MCF 10A (cell line): Measurements from ENCODE around the gene IGFALS. TPM values are rescaled to one million over a fixed set of nuclear protein-coding genes. Genes with fewer than 3 reads are reported as not detected.
A peak's percentile ranks its signal among the peaks of the same experiment; 100 is the strongest.

Experiments used
- BruUV-seq: library from RNA; stranded (reverse); fragments of 400-500 nt; replicated peaks from 2 replicates; lab custom pipeline; 2021; lab: Mats Ljungman, UMichigan
- CTCF ChIA-PET: fragments of 300-600 bp; sonication (Branson Sonifier 250); formaldehyde crosslinking; extraction: SDS; loops from one replicate; lab custom pipeline; 2021; ENCODE audit warnings: antibody characterized with exemption, inconsistent platforms; lab: Yijun Ruan, JAX
- POLR2A ChIA-PET: fragments of 300-600, 350-650 bp; sonication (Branson Sonifier 250); formaldehyde crosslinking; extraction: SDS; loops from one replicate; lab custom pipeline; 2020; ENCODE audit warnings: antibody characterized with exemption, inconsistent platforms; lab: Yijun Ruan, JAX
- DNase-seq: peaks from one replicate; pipeline ENCODE4 v3.0.0-alpha.2; 2018; ENCODE audit not compliant: unreplicated experiment
- H3K27ac Mint-ChIP-seq: one replicate; pipeline ENCODE4 v1.8.0; 2022; ENCODE audit warnings: mild to moderate bottlenecking, low read depth, mixed read lengths; ENCODE audit not compliant: unreplicated experiment
- H3K27me3 Mint-ChIP-seq: one replicate; pipeline ENCODE4 v1.8.0; 2022; ENCODE audit warnings: mixed read lengths; ENCODE audit not compliant: insufficient read depth, unreplicated experiment
- H3K36me3 Mint-ChIP-seq: one replicate; pipeline ENCODE4 v1.8.0; 2022; ENCODE audit warnings: mild to moderate bottlenecking, moderate library complexity, mixed read lengths; ENCODE audit not compliant: insufficient read depth, unreplicated experiment
- H3K4me1 Mint-ChIP-seq: one replicate; pipeline ENCODE4 v1.8.0; 2022; ENCODE audit warnings: mixed read lengths; ENCODE audit not compliant: insufficient read depth, unreplicated experiment
- H3K4me3 Mint-ChIP-seq: one replicate; pipeline ENCODE4 v1.8.0; 2022; ENCODE audit warnings: mild to moderate bottlenecking, moderate library complexity, mixed read lengths; ENCODE audit not compliant: unreplicated experiment
- H3K9me3 Mint-ChIP-seq: one replicate; pipeline ENCODE4 v1.8.0; 2022; ENCODE audit warnings: mixed read lengths; ENCODE audit not compliant: unreplicated experiment
- intact Hi-C: fragments of 100-400 bp; cut with micrococcal nuclease; formaldehyde crosslinking; loops from 2 replicates; pipeline ENCODE4 v1.14.1; 2022
- total RNA-seq: library from RNA; stranded (reverse); gene quantifications from 2 replicates; pipeline ENCODE4 v1.2.3, GENCODE V29; 2022
- TF ChIP-seq, protein P1 (sequence below): fragments of 200-600 bp; IDR thresholded peaks from one replicate; pipeline ENCODE4 v1.8.0; 2022; ENCODE audit warnings: antibody characterized with exemption, mild to moderate bottlenecking; ENCODE audit not compliant: unreplicated experiment

IGFALS gene
- total RNA-seq, 1 experiment from 2014 or later, result not detected

DNA sequence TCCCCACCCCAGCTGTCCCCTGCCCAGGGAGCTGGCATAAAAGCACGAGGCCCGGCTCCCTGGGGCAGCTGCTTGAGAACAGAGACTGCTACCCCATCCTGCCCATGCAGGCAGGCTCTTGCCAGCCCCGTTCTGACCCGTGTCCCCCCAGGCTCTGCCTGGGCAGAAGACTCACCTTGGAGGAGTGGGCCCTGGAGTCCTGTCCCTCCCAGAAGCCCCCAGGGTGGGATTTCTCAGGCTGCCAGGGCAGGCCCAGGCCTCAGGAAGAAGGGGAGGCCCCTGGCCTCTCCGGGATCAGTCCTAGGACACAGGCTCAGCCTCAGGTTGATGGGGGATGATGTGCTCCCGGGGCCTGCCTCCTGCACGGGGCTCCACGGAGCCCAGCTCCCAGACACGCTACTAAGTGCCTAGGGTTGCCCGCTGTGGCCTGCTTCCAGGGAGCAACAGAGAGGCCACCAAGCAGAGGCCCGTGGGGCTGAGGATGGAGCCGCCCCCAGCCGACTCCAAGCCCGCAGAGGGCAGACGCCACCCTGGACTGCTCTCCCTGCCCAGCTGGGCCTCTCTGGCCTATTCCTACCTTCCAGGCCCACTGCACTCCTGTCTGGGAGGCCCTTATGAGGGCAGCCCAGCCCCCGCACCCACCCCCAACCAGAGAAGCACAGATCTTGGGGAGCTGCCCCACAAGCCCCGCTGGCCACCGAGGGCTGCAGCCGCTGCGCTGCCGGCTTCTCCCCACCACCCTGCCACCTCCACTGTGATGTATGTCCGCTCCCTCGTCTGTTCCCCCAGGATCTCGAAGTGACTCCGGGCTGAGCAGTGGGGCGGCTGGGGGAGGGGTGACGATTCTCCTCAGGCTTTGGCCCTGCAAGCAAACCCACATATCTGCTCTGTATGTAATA is 23.9 kb downstream of the IGFALS start:
- ChIA-PET CTCF (interaction anchor here (0.6 to 1.0 kb wide), 2 partner anchors 24 to 62 kb away, joined by 3 to 4 read pairs; no protein-coding TSS in a partner anchor), POLR2A (interaction anchor here (0.7 to 7.7 kb wide), 11 partner anchors 12 to 190 kb away, joined by 3 to 137 read pairs (median 18); partner anchors contain the start of genes JPT2, MAPK8IP3, NDUFB10 and NUBP2)
- Mint-ChIP-seq H3K27me3 (no peaks in the 10 kb centered on the region), H3K9me3 (no peaks in the 10 kb centered on the region), H3K4me3 (peak overlapping the region; percentile 80), H3K36me3 (peaks cover 68% of the 10 kb centered on the region), H3K4me1 (peaks cover 7% of the 10 kb centered on the region), H3K27ac (peak overlapping the region; percentile 66)
- TF ChIP-seq, protein P1, sequence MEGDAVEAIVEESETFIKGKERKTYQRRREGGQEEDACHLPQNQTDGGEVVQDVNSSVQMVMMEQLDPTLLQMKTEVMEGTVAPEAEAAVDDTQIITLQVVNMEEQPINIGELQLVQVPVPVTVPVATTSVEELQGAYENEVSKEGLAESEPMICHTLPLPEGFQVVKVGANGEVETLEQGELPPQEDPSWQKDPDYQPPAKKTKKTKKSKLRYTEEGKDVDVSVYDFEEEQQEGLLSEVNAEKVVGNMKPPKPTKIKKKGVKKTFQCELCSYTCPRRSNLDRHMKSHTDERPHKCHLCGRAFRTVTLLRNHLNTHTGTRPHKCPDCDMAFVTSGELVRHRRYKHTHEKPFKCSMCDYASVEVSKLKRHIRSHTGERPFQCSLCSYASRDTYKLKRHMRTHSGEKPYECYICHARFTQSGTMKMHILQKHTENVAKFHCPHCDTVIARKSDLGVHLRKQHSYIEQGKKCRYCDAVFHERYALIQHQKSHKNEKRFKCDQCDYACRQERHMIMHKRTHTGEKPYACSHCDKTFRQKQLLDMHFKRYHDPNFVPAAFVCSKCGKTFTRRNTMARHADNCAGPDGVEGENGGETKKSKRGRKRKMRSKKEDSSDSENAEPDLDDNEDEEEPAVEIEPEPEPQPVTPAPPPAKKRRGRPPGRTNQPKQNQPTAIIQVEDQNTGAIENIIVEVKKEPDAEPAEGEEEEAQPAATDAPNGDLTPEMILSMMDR, result no peak
- no TSS peak for BruUV-seq
- intact Hi-C loops, result loop anchor here (2.0 kb wide), 1 partner anchor 25 kb away; no protein-coding TSS in a partner anchor
- DNase-seq, result no peak

DNA sequence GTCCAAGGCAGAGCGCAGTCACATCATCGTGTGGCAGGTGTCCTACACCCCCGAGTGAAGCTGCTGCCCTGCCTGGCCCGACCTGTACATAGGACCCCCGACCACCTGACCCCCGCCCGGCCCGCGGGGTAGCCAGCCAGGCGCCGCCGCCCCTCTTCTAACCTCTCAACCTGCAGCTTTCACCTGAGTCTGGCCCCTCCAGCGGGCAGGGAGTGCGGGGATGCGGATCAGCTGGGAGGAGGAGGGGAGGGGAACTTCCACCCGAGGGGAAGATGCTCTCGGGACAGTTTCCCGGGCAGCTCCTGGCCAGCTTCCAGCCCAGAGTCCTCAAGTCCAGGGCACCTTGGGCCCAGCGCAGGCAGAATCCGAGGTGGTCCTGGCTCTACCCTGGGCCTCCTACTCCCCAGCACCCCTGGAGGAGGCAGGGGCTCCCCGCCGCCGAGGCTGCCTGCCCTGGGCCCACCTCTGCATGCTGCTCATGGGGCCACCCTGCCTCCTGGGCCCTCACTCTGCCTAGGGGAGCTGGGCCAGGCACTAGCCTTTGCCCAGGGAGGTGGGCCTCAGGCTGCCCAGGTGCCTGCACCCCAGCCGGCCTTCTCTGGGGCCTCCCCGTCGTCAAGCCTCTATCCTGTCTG is 24.6 kb downstream of the IGFALS start:
- H3K27me3 Mint-ChIP-seq, result no peaks in the 10 kb centered on the region
- CTCF ChIA-PET, result interaction anchor here (0.6 kb wide), 1 partner anchor 61 kb away, joined by 3 read pairs; no protein-coding TSS in a partner anchor
- no peak overlapping the region for H3K4me3 Mint-ChIP-seq
- peaks cover 7% of the 10 kb centered on the region for H3K4me1 Mint-ChIP-seq
- POLR2A ChIA-PET, result interaction anchor here (0.6 to 7.7 kb wide), 6 partner anchors 13 to 348 kb away, joined by 3 to 137 read pairs (median 15); partner anchors contain the start of genes MAPK8IP3, NUBP2, SPSB3 and UQCC4
- no peak overlapping the region for H3K27ac Mint-ChIP-seq
- DNase-seq, result no peak
- H3K9me3 Mint-ChIP-seq, result no peaks in the 10 kb centered on the region
- BruUV-seq, result no TSS peak
- TF ChIP-seq, protein P1, result no peak
- peaks cover 74% of the 10 kb centered on the region for H3K36me3 Mint-ChIP-seq
- intact Hi-C loops, result no loop called here

DNA sequence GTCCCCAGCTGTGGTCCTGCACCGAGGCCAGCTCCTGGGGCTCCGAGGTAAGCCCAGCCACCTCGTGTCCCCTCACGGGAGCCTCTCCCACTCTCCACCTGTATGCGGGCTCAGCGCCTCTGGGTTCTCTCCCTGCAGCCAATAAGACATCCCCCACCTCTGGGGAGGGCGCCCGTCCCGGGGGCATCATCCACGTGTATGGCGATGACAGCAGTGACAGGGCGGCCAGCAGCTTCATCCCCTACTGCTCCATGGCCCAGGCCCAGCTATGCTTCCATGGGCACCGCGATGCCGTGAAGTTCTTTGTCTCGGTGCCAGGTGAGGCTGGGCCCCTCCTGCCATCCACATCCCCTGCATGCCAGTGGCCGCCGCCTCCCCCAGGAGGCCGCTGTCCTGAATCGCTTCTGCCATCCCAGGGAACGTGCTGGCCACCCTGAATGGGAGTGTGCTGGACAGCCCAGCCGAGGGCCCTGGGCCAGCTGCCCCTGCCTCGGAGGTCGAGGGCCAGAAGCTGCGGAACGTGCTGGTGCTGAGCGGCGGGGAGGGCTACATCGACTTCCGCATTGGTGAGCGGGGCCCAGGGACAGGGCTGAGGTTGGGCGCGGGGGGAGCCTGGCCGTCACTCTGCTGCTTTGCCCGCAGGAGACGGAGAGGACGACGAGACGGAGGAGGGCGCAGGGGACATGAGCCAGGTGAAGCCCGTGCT is 25.3 kb downstream of the IGFALS start:
- H3K27ac Mint-ChIP-seq, result no peak overlapping the region
- peaks cover 77% of the 10 kb centered on the region for H3K36me3 Mint-ChIP-seq
- no peak overlapping the region for H3K4me3 Mint-ChIP-seq
- no peaks in the 10 kb centered on the region for H3K27me3 Mint-ChIP-seq
- peaks cover 7% of the 10 kb centered on the region for H3K4me1 Mint-ChIP-seq
- TF ChIP-seq, protein P1, result no peak
- ChIA-PET CTCF (interaction anchor here (0.9 kb wide), 1 partner anchor 13 kb away, joined by 3 read pairs; no protein-coding TSS in a partner anchor), POLR2A (interaction anchor here (0.6 to 7.7 kb wide), 4 partner anchors 13 to 348 kb away, joined by 3 to 137 read pairs (median 30); partner anchors contain the start of genes MAPK8IP3, NUBP2, SPSB3 and UQCC4)
- no peak for DNase-seq
- H3K9me3 Mint-ChIP-seq, result no peaks in the 10 kb centered on the region
- intact Hi-C loops, result no loop called here
- BruUV-seq, result TSS peak; percentile 9
